Measurements from ENCODE around the gene ZDHHC24.

ZDHHC24 gene

GRCh38 chr11:66557733-66558326 is 12.0 kb upstream of the ZDHHC24 start:
- H3K4me3 ChIP-seq (ENCODE audit: low read length, poor library complexity, severe bottlenecking) = no peak overlapping the region
- no peak overlapping the region for H3K9ac ChIP-seq (ENCODE audit: low read depth, low read length, poor library complexity, severe bottlenecking)
- H3K9me3 ChIP-seq (ENCODE audit: insufficient read depth, low read depth, low read length) = no peaks in the 10 kb centered on the region
- no peaks in the 10 kb centered on the region for H3K36me3 ChIP-seq (ENCODE audit: insufficient read depth, low read length)
- TF ChIP-seq EZH2phosphoT487 (IDR thresholded peaks at IDR 0.05; ENCODE audit: borderline replicate concordance) (no peak), CTCF (conservative IDR thresholded peaks at IDR 0.05; ENCODE audit: low read length) (no peak)
- no peak overlapping the region for H2AFZ ChIP-seq (ENCODE audit: low read length)
- no peaks in the 10 kb centered on the region for H3K4me1 ChIP-seq (ENCODE audit: insufficient read depth, low read length, poor library complexity, severe bottlenecking)
- H3K79me2 ChIP-seq (ENCODE audit: insufficient read depth, low read length) = no peaks in the 10 kb centered on the region
- no peaks in the 10 kb centered on the region for H3K27me3 ChIP-seq (ENCODE audit: insufficient read depth, low read length, poor library complexity, severe bottlenecking)
- no peak overlapping the region for H3K4me2 ChIP-seq (ENCODE audit: low read depth, low read length, poor library complexity, severe bottlenecking)
- H4K20me1 ChIP-seq (ENCODE audit: insufficient read depth, low read length, poor library complexity, severe bottlenecking) = no peaks in the 10 kb centered on the region
- no peaks in the 10 kb centered on the region for H3K9me2 ChIP-seq (replicated peaks; ENCODE audit: low read depth, low read length)
- H3F3A ChIP-seq (ENCODE audit: low read depth) = no peaks in the 10 kb centered on the region

- no peaks in the 10 kb centered on the region for H3K9me2 ChIP-seq (replicated peaks; ENCODE audit: low read depth, low read length)
- H2AFZ ChIP-seq (ENCODE audit: low read length) = no peak overlapping the region
- H3K4me2 ChIP-seq (ENCODE audit: low read depth, low read length, poor library complexity, severe bottlenecking) = no peak overlapping the region
- H3K4me1 ChIP-seq (ENCODE audit: insufficient read depth, low read length, poor library complexity, severe bottlenecking) = no peaks in the 10 kb centered on the region
- no peaks in the 10 kb centered on the region for H3K36me3 ChIP-seq (ENCODE audit: insufficient read depth, low read length)
- H3F3A ChIP-seq (ENCODE audit: low read depth) = no peaks in the 10 kb centered on the region
- no peak overlapping the region for H3K4me3 ChIP-seq (ENCODE audit: low read length, poor library complexity, severe bottlenecking)
- H3K9ac ChIP-seq (ENCODE audit: low read depth, low read length, poor library complexity, severe bottlenecking) = no peak overlapping the region
- no peaks in the 10 kb centered on the region for H3K9me3 ChIP-seq (ENCODE audit: insufficient read depth, low read depth, low read length)
- no peaks in the 10 kb centered on the region for H3K79me2 ChIP-seq (ENCODE audit: insufficient read depth, low read length)
- no peak for TF ChIP-seq EZH2phosphoT487 (IDR thresholded peaks at IDR 0.05; ENCODE audit: borderline replicate concordance)
- no peak for TF ChIP-seq CTCF (conservative IDR thresholded peaks at IDR 0.05; ENCODE audit: low read length)
- no peaks in the 10 kb centered on the region for H3K27me3 ChIP-seq (ENCODE audit: insufficient read depth, low read length, poor library complexity, severe bottlenecking)
- H4K20me1 ChIP-seq (ENCODE audit: insufficient read depth, low read length, poor library complexity, severe bottlenecking) = no peaks in the 10 kb centered on the region
These were observed 10.2 kb upstream of the ZDHHC24 start for GRCh38 chr11:66556086-66556485.

- H3K9me2 ChIP-seq (replicated peaks; ENCODE audit: low read depth, low read length) = no peaks in the 10 kb centered on the region
- no peaks in the 10 kb centered on the region for H3K4me1 ChIP-seq (ENCODE audit: insufficient read depth, low read length, poor library complexity, severe bottlenecking)
- no peak overlapping the region for H3K4me3 ChIP-seq (ENCODE audit: low read length, poor library complexity, severe bottlenecking)
- H4K20me1 ChIP-seq (ENCODE audit: insufficient read depth, low read length, poor library complexity, severe bottlenecking) = no peaks in the 10 kb centered on the region
- no peaks in the 10 kb centered on the region for H3K79me2 ChIP-seq (ENCODE audit: insufficient read depth, low read length)
- H3K4me2 ChIP-seq (ENCODE audit: low read depth, low read length, poor library complexity, severe bottlenecking) = no peak overlapping the region
- H3K36me3 ChIP-seq (ENCODE audit: insufficient read depth, low read length) = no peaks in the 10 kb centered on the region
- no peak overlapping the region for H3K9ac ChIP-seq (ENCODE audit: low read depth, low read length, poor library complexity, severe bottlenecking)
- H3F3A ChIP-seq (ENCODE audit: low read depth) = no peaks in the 10 kb centered on the region
- H3K9me3 ChIP-seq (ENCODE audit: insufficient read depth, low read depth, low read length) = no peaks in the 10 kb centered on the region
- no peaks in the 10 kb centered on the region for H3K27me3 ChIP-seq (ENCODE audit: insufficient read depth, low read length, poor library complexity, severe bottlenecking)
- H2AFZ ChIP-seq (ENCODE audit: low read length) = no peak overlapping the region
- TF ChIP-seq EZH2phosphoT487 (IDR thresholded peaks at IDR 0.05; ENCODE audit: borderline replicate concordance) (no peak), CTCF (conservative IDR thresholded peaks at IDR 0.05; ENCODE audit: low read length) (no peak)
These were observed 9.6 kb upstream of the ZDHHC24 start for GRCh38 chr11:66555416-66555815.

Data from Loucy (cell line).